A549 treated with ZK216348 at 1 μM for 4 hours (cell line): ENCODE measurements around the gene CALY. TPM values are rescaled to one million over a fixed set of nuclear protein-coding genes. Genes with fewer than 3 reads are reported as not detected.

ENCODE experiments used
- total RNA-seq: library from RNA; stranded (reverse); fragments of 200-300 nt; extraction: Qiagen RNA extraction; gene quantifications from 5 replicates; pipeline ENCODE4 v1.2.3, GENCODE V29; 2022; ENCODE audit warnings: low read depth

Gene CALY
- total RNA-seq: 0.42 to 1.6 TPM (median 0.70 TPM) in 5 replicates

GRCh38 chr10:133336577-133337369 is at the start of gene CALY:
CALY (minus strand) TSS chr10:133336896; CDS start chr10:133328989, 7,907 bp downstream.

GRCh38 chr10:133379152-133379800 is 42.6 kb upstream of the CALY start, which contains the start of gene PAOX:
PAOX (plus strand) TSS chr10:133379262; CDS start chr10:133379317, 55 bp downstream.

GRCh38 chr10:133373174-133374090 is 36.7 kb upstream of the CALY start, which contains the start of gene ECHS1:
ECHS1 (minus strand) TSS chr10:133373354; CDS start chr10:133373333, 21 bp downstream.

GRCh38 chr10:133357285-133358161 is 20.8 kb upstream of the CALY start, which contains the start of gene FUOM:
FUOM (minus strand) TSS chr10:133358019; CDS start chr10:133358007, 12 bp downstream.

GRCh38 chr10:133308421-133309099 is 28.1 kb downstream of the CALY start, which contains the start of the genes TUBGCP2 and ZNF511:
TUBGCP2 (minus strand) TSS chr10:133308872; CDS start chr10:133302941, 5,931 bp downstream.
ZNF511 (plus strand) TSS chr10:133308914; CDS start chr10:133308944, 30 bp downstream.

GRCh38 chr10:133276435-133277201 is 60.1 kb downstream of the CALY start, which contains the start of gene ADAM8:
ADAM8 (minus strand) TSS chr10:133276868; CDS start chr10:133276817, 51 bp downstream.

Other genes starting within 250 kb of the CALY start
- gene ADGRA1, start 249.0 kb downstream of the CALY start, total RNA-seq: 0.12 to 0.19 TPM (median 0.15 TPM) in 5 replicates
- gene KNDC1, start 176.7 kb downstream of the CALY start, total RNA-seq: 0.52 to 2.4 TPM (median 0.87 TPM) in 5 replicates
- not detected in 5 replicates for gene UTF1, start 106.7 kb downstream of the CALY start, total RNA-seq
- not detected in 5 replicates for gene VENTX, start 99.0 kb downstream of the CALY start, total RNA-seq
- gene ADAM8, start 60.0 kb downstream of the CALY start, total RNA-seq: 1.0 to 4.5 TPM (median 3.3 TPM) in 5 replicates
- gene TUBGCP2, start 28.0 kb downstream of the CALY start, total RNA-seq: 34.9 to 49.3 TPM (median 41.2 TPM) in 5 replicates
- 49.5 to 76.3 TPM (median 61.5 TPM) in 5 replicates for gene ZNF511, start 28.0 kb downstream of the CALY start, total RNA-seq
- gene PRAP1, start 10.5 kb upstream of the CALY start, total RNA-seq: not detected in 5 replicates
- 9.9 to 16.2 TPM (median 11.9 TPM) in 5 replicates for gene FUOM, start 21.1 kb upstream of the CALY start, total RNA-seq
- gene ECHS1, start 36.5 kb upstream of the CALY start, total RNA-seq: 122 to 153 TPM (median 138 TPM) in 5 replicates
- gene PAOX, start 42.4 kb upstream of the CALY start, total RNA-seq: 1.6 to 2.2 TPM (median 1.9 TPM) in 5 replicates
- 37.4 to 57.0 TPM (median 51.0 TPM) in 5 replicates for gene MTG1, start 57.3 kb upstream of the CALY start, total RNA-seq
- 0.17 to 0.35 TPM (median 0.27 TPM) in 5 replicates for gene SPRN, start 87.7 kb upstream of the CALY start, total RNA-seq
- 0.07 to 0.31 TPM (median 0.21 TPM) in 5 replicates for gene SCART1, start 117.0 kb upstream of the CALY start, total RNA-seq
- 0.26 to 0.37 TPM (median 0.31 TPM) in 4 of 5 replicates, not detected in the other for gene CYP2E1, start 190.5 kb upstream of the CALY start, total RNA-seq
- gene SYCE1, start 228.7 kb upstream of the CALY start, total RNA-seq: not detected in 5 replicates